G401.6 (cell line): ENCODE data around the gene FOXK2.

Experiments used
- FAIRE-seq: peaks from 2 replicates; lab custom pipeline; 2012; peaks lifted over from hg19 to GRCh38; lab: Jason Lieb, UNC

Gene FOXK2

DNA sequence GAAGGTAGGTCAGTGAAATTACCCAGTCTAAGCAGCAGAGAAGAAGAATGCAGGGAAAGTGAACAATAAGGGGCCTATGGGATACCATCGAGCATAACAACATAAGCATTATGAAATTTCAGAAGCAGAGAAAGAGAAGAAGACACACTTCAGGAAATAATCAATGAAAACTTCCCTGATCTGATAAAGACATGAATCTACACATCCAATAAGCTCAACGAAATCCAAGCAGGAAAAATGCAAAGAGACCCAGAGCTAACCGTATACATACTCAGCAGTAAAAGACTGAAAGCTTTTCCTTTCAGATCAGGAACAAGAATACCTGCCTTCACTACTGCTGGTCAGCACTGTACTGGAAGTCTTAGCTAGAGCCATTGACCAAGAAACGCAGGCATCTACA lies 90.1 kb downstream of the FOXK2 start:
- no peak for FAIRE-seq

DNA sequence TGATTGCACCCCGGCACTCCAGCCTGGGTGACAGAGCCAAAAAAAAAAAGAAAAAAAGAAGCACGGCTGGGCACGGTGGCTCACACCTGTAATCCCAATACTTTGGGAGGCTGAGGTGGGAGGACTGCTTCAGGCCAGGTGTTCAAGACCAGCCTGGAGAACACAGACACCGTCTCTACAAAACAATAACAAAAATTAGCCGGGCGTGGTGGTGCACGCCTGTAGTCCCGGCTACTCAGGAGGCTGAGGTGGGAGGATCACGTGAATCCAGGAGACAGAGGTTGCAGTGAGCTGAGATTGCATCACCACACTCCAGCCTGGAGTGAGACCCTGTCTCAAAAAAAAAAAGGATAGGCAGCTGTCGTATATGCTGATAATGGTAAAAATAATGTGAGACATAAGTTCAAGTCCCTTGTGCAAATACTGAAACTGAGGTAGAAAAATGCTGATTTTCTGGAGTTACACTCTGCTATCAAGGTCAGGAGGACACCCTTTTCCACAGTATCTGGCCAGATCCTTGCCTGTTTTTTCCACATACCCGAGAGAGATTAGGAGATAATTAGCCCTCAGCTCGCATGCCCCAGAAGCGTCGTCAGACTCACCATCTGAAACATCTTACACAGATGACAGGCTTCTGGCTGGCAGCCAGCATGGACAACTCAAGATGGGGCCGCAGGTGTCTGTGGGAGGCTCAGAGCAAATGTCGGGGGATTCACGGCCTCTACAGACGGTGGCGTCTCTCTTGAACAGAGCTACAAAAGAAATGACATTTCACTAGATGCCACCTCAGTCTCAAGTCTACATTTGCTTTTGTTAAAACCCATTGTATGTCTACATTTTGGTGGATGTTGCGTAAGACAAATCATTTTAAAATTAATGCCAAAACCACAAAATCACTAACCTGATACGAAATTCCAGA lies 91.9 kb downstream of the FOXK2 start:
- FAIRE-seq, result no peak

GRCh38 chr17:82613283-82614094 lies 94.0 kb downstream of the FOXK2 start:
- FAIRE-seq, result no peak

DNA sequence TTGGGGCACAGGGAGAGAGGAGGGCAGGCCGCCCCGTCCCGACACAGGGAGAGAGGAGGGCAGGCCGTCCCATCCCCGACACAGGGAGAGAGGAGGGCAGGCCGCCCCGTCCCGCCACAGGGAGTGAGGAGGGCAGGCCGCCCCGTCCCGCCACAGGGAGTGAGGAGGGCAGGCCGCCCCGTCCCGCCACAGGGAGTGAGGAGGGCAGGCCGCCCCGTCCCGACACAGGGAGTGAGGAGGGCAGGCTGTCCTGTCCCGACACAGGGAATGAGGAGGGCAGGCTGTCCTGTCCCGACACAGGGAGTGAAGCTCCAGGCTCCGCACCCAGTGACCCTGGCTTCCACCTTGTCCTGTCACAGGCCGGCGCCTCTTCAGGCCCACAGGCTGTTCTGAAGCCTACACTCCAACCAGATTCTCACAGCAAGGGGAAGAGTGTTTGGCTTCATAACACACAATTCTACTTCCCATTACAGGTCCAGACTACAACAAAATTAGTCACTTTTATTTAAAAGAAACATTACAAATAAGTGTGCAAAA lies 94.6 kb downstream of the FOXK2 start:
- FAIRE-seq, result no peak

DNA sequence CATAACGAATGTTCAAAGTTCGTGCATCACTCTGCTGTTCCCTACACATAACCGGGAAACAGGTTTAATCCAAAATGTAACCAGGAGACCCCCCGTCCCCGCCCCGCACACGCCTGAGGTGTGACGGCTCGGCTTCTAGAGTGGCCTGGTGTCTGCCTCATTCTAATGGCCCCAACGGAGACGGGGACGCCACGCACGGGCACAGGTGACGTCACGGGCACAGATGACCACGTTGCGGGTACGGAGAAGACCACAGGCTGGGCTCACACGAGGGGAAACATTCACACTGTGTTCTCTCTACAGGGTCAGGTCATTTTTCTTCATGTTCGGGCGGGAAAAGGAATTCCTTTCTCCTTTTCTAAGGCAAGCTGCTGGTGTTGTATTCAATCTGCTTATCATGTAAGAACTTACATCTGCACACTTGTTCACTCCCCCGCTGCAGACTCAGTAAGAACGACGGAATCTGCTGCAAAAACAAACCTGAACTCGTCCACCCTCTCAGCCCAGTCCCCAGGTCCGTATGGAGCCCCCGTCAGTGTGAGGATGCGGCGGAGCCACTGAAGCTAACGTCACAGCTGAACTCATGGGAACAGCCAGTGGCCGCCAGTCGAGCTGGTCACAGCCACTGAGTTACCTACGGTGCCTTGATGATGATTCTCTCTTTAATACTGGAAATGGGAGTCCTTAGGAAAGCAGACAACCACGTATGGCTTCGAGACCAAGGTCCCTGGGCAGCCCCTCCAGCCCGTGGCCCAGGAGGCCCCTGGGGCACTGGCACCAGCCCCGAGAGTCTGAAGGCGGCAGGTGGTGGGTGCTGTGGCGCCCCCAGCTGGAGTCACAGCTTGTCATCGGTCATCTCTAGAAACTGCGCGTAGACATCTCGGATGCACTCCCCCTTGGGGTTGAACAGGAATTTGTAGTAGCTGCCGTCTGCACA lies 95.8 kb downstream of the FOXK2 start:
- no peak for FAIRE-seq

GRCh38 chr17:82616021-82616711 lies 96.6 kb downstream of the FOXK2 start:
- FAIRE-seq, result no peak

GRCh38 chr17:82619211-82619610 lies 99.7 kb downstream of the FOXK2 start:
- FAIRE-seq, result no peak

- no peak for FAIRE-seq
These were observed 100.1 kb downstream of the FOXK2 start for GRCh38 chr17:82619641-82620040.

DNA sequence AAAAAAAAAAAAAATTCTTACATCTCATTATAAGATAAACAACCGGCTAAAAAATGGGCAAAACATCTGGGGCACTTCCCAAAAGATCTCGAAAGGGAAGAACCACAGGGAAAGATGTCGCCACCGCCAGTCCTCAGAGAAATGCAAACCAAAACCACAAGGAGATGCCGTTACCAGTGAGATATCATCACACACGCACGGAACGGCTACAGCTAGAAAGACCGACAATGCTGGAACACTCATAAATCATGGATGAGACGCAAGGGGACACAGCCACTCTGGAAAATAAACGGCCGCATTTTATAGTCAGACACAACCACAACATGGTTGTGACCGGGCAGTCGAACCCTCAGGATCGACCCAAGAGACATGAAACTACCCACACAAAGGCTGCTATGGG lies 104.2 kb downstream of the FOXK2 start:
- no peak for FAIRE-seq

DNA sequence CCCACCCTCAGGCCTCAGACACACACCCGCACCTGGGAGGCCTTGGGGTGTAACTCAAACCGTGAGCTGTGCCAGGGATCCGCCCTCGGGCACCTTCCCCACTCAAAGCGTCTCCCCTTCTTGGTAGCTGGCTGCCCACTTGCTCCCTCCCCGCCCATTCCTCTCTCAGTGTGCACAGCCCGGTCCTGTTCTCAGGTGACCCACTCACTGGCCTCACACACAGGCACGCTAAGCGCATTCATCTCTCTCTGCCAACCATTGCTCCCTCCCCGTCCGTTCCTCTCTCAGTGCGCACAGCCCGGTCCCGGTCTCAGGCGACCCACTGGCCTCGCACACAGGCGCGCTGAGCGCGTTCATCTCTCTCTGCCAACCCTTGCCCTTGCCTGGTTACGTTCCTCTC lies 107.9 kb downstream of the FOXK2 start:
- FAIRE-seq, result no peak

GRCh38 chr17:82629748-82630147 lies 110.2 kb downstream of the FOXK2 start:
- FAIRE-seq, result no peak

DNA sequence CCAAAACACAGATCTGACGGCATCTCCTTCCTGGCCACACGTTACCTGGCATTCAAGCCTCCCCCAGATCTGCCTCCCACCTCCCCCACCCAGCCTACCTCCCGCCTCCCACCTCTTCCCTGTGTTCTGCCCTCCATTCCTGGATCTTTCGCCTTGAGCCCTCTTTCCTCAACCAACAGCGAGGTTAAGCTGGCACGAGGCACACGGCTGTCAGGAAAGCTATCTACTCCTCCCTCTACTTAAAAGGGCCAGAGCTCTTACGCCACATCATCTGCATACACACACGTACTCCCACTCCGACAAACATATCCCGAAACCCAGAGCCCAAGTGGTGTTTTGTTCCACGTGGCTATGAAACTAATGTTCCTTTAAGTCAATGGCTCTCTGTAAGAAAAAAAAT lies 110.7 kb downstream of the FOXK2 start:
- no peak for FAIRE-seq

DNA sequence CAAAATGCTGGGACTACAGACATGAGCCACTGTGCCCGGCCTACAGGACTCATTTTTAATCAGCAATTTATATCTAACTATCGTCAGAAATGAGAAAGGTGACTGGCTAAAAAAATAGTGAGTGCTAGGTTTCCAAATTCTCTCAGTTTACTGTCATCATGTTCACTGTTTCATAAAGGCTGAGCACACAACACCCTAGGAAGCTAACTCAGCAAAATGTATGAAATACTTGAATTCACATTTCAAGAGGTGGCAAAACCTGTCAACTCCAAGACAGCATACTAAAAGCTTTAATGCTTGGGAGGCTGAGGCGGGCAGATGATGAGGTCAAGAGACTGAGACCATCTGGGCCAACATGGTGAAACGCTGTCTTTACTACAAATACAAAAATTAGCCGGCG lies 112.0 kb downstream of the FOXK2 start:
- no peak for FAIRE-seq

GRCh38 chr17:82632451-82632850 lies 112.9 kb downstream of the FOXK2 start:
- no peak for FAIRE-seq

GRCh38 chr17:82633343-82633742 lies 113.8 kb downstream of the FOXK2 start:
- no peak for FAIRE-seq

GRCh38 chr17:82636626-82637598 lies 117.4 kb downstream of the FOXK2 start:
- FAIRE-seq, result no peak

DNA sequence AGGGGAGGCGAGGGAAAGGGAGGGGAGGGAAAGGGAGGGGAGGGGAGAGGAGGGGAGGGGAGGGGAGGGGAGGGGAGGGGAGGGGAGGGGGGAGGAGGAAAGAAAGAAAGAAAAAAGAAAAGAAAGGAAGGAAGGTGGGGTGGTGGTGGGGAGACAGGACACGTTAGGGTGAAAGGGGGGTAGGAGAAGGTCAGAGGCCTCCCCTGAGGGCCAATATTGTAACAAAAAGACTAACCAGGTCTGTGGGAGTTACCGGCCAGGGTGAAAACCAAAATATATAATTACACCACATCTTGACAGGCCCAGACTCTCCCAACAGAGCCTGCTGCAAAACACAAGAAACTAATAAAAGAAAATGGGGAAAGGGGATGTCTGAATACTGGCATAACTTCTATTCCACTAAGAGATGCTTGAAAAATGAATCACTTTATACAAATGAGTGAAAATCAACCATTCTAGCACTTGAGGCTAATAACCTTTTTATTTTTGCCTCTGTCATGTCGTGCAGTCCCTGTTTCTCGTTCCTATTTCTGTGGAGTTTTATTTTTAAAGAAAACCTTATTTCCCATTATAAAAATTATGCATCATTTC lies 118.7 kb downstream of the FOXK2 start:
- no peak for FAIRE-seq

DNA sequence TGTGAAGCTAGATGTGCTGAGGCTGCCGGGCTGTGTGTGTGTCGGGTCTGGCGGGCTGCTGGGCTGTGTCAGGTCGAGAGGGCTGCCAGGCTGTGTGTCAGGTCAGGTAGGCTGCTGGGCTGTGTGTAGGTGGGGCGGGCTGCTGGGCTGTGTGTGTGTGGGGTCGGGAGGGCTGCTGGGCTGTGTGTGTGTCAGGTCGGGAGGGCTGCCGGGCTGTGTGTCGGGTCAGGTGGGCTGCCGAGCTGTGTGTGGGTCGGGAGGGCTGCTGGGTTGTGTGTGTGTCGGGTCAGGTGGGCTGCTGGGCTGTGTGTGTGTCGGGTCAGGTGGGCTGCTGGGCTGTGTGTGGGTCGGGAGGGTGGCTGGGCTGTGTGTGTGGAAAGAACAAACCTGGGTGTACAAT lies 120.1 kb downstream of the FOXK2 start:
- no peak for FAIRE-seq

DNA sequence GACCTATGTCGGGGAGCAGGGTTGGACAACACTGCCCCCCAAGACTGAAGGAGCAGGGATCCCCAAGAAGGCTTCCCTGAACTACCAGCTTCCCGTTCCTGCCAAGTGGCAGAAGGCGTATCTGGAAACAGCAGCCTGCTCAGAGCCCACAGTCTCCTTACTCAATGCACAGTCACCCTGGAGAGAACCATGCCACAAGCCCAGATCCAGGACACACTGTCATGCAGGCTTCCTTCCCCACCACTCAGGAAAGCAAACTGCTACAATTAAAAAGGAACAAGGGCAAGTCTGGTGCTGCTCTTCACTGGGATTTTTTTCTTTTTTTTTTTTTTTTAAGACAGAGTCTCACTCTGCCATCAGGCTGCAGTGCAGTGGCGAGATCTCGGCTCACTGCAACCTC lies 120.5 kb downstream of the FOXK2 start:
- no peak for FAIRE-seq

- FAIRE-seq, result no peak
These were observed 122.5 kb downstream of the FOXK2 start for GRCh38 chr17:82642022-82642421.
